ENCODE data around the gene DYNLL1. TPM values are rescaled to one million over a fixed set of nuclear protein-coding genes. Genes with fewer than 3 reads are reported as not detected.

Gene DYNLL1
- total RNA-seq, 1 experiment from 2014 or later: 243 TPM

GRCh38 chr12:120500581-120500980 is 4.7 kb downstream of the DYNLL1 start:
- ChIA-PET RAD21 (ENCODE audit: low non-redundant PET in 1 of 2, low total read pairs in 2 of 2, uncharacterized antibody in 2 of 2, unreplicated experiment in 2 of 2) (no interaction called here), POLR2A (interaction anchor here (1.3 kb wide), 1 partner anchor 9 kb away, joined by 4 read pairs; no protein-coding TSS in a partner anchor)
- no peak for ATAC-seq

More at GRCh38 chr12:120500581-120500980, 4.7 kb downstream of the DYNLL1 start:
- BruUV-seq (replicated peaks): no TSS peak
- H3K4me3 ChIP-seq (replicated peaks in 1 of 2; ENCODE audit: low read depth in 1 of 2, low read length in 2 of 2): no peak overlapping the region
- H3K9me2 ChIP-seq (ENCODE audit: insufficient read depth): no peaks in the 10 kb centered on the region
- H3K9ac ChIP-seq (ENCODE audit: low read length): no peak overlapping the region
- CTCF ChIA-PET: no interaction called here
- peaks cover 21% of the 10 kb centered on the region for H3K79me2 ChIP-seq (ENCODE audit: insufficient read depth, low read length)
- no peak for DNase-seq (ENCODE audit: low read depth, low spot score)
- intact Hi-C loops (cut with micrococcal nuclease): no loop called here
- H3K9me3 ChIP-seq (ENCODE audit: control insufficient read depth in 1 of 2, insufficient read depth in 1 of 2, low read depth in 1 of 2, low read length in 2 of 2): no peaks in the 10 kb centered on the region
- H2AFZ ChIP-seq (ENCODE audit: low read depth, low read length, poor library complexity, severe bottlenecking): no peak overlapping the region
- H3K36me3 ChIP-seq (ENCODE audit: control insufficient read depth in 1 of 2, insufficient read depth in 2 of 2, low read length in 2 of 2): peaks cover 15 to 31% of the 10 kb centered on the region in 2 experiments; a peak in 2 of 4 replicates
- H3K27ac ChIP-seq (ENCODE audit: low read depth, low read length): no peak overlapping the region
- no peaks in the 10 kb centered on the region for H3K27me3 ChIP-seq (ENCODE audit: insufficient read depth, low read length)
- H3K4me2 ChIP-seq (ENCODE audit: low read length): no peak overlapping the region
- H4K20me1 ChIP-seq (ENCODE audit: insufficient read depth): peaks cover 3% of the 10 kb centered on the region; the same call in 1 of the 2 replicates
- H3K4me1 ChIP-seq (ENCODE audit: control insufficient read depth in 1 of 2, insufficient read depth in 2 of 2, low read length in 2 of 2): peaks cover 6 to 10% of the 10 kb centered on the region in 2 experiments; a peak in 2 of 4 replicates
- TF ChIP-seq ELF1 (IDR thresholded peaks at IDR 0.05; ENCODE audit: borderline replicate concordance, low read depth): no peak
- TF ChIP-seq SIN3A (IDR thresholded peaks at IDR 0.05; ENCODE audit: low read depth): no peak
- no peak for TF ChIP-seq ZBTB33 (IDR thresholded peaks at IDR 0.05; ENCODE audit: extremely low read depth, insufficient replicate concordance, low read length)
- TF ChIP-seq CBX3 (IDR thresholded peaks at IDR 0.05; ENCODE audit: low read depth): no peak
- TF ChIP-seq CTCF (IDR thresholded peaks at IDR 0.05 in 2 of 3, conservative IDR thresholded peaks at IDR 0.05 in 1 of 3; ENCODE audit: borderline replicate concordance in 1 of 3, insufficient read depth in 1 of 3, low read depth in 2 of 3, low read length in 2 of 3): no peak
- TF ChIP-seq REST (IDR thresholded peaks at IDR 0.05; ENCODE audit: low read depth): no peak
- TF ChIP-seq EZH2 (IDR thresholded peaks at IDR 0.05): no peak
- no peak for TF ChIP-seq EGR1 (IDR thresholded peaks at IDR 0.05; ENCODE audit: low read depth)
- TF ChIP-seq SRF (IDR thresholded peaks at IDR 0.05; ENCODE audit: low read depth): no peak
- TF ChIP-seq ZNF274 (IDR thresholded peaks at IDR 0.05; ENCODE audit: low read depth, low read length): no peak
- TF ChIP-seq SP1 (IDR thresholded peaks at IDR 0.05; ENCODE audit: low read depth): no peak
- no peak for TF ChIP-seq EZH2phosphoT487 (IDR thresholded peaks at IDR 0.05; ENCODE audit: borderline replicate concordance)
- no peak for TF ChIP-seq ATF3 (IDR thresholded peaks at IDR 0.05)
- TF ChIP-seq FOSL1 (IDR thresholded peaks at IDR 0.05; ENCODE audit: low read depth): no peak
- TF ChIP-seq POLR2A (IDR thresholded peaks at IDR 0.05; ENCODE audit: borderline replicate concordance, extremely low read depth, insufficient read depth, insufficient read length): no peak
- TF ChIP-seq YY1 (IDR thresholded peaks at IDR 0.05; ENCODE audit: extremely low read depth, insufficient replicate concordance, low read depth, low read length): no peak
